HFF-Myc (cell line): ENCODE results near the gene RAVER2.

ENCODE experiments used
- DNase-seq: peaks from one replicate; pipeline ENCODE4 v3.0.0-alpha.2; 2011; ENCODE audit warnings: low read depth; ENCODE audit errors: extremely low read depth
- H3K4me3 ChIP-seq: replicated peaks from 2 replicates; pipeline ENCODE4 v1.5.1; 2011; ENCODE audit warnings: low read depth, mild to moderate bottlenecking, control low read depth, low read length
- CTCF ChIP-seq: IDR thresholded peaks from 2 replicates; pipeline ENCODE4 v1.5.1; 2012; ENCODE audit warnings: mild to moderate bottlenecking, low read depth, low read length, control low read depth; ENCODE audit errors: missing control alignments

RAVER2 gene

GRCh38 chr1:64857347-64857746, 112.5 kb downstream of the RAVER2 start:
- no peak for TF ChIP-seq CTCF
- H3K4me3 ChIP-seq, result no peak overlapping the region
- DNase-seq, result no peak

- H3K4me3 ChIP-seq, result no peak overlapping the region
- no peak for DNase-seq
- peak; percentile 14 for TF ChIP-seq CTCF
Observed at GRCh38 chr1:64861611-64862010, 116.7 kb downstream of the RAVER2 start.

DNA sequence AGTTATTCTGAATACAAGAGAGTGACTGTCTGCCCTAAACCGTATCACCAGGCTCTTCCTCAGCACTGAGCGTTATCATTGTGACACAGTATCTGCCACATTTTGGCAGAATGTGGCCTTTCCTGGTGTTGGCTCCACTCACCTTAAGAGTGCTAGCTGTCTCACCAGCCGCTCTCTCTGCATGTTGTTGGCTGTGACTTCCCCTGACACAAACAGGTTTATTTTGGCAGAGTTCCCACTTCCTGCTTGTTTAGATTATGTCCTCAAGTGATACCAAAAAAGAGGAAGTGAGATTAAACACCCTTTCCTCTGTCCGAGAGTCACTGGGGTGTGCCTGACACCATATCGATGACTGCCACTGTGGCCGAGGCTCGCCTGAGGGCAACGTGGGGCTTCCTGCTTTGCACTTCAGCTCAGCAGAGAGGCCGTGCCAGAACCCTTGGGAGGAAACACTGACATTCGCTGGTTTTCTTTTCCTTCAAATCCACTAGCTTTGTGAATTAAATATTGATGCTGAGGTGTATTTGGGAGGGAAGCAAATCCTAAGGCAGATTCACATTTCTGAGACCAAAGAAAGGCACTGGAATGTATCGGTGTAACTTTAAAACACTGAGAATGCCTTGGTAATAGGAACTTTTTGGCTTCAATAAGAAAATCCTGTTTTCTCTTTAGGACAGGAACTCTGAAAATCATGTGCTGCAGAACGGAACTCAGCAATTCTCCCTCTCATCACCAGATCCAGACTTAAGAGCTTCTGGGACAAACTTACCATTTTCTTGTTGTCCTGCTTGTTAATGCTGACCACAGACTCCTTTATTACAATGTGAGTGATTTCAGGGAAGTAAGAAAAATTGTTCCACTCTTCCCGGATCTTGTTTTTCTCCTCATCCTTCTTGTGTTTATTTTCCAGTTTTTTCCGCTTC, 119.4 kb downstream of the RAVER2 start:
- H3K4me3 ChIP-seq, result no peak overlapping the region
- TF ChIP-seq CTCF, result no peak
- no peak for DNase-seq

GRCh38 chr1:64865105-64865757, 120.4 kb downstream of the RAVER2 start:
- H3K4me3 ChIP-seq, result no peak overlapping the region
- DNase-seq, result no peak
- TF ChIP-seq CTCF, result no peak

DNA sequence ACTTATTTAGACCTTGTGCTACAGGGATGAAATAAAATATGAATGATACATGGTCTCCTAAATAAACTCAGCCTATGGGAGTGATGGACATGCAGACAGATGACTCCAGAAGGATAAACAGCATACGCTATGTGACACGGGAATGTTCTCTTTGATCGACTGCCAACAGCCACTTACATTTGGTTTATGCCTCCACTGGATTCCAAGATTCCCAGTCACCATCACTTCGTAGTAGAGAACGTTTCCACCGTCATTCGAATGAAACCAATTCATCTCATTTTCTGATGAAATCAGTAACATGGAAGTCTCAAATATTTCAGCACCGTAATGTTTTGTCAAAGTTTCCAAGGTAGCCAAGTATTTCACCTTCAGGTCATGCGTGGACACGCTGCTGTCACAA, 121.8 kb downstream of the RAVER2 start:
- no peak for DNase-seq
- no peak for TF ChIP-seq CTCF
- H3K4me3 ChIP-seq, result no peak overlapping the region

- no peak for DNase-seq
- no peak for TF ChIP-seq CTCF
- no peak overlapping the region for H3K4me3 ChIP-seq
Observed at GRCh38 chr1:64867266-64867665, 122.4 kb downstream of the RAVER2 start.
